ENCODE measurements around the gene VEGFD.

The VEGFD gene

GRCh38 chrX:15299941-15300851 is 84.0 kb downstream of the VEGFD start:
- peak; percentile 2 for DNase-seq

- no peak for DNase-seq
These were observed 85.4 kb downstream of the VEGFD start for GRCh38 chrX:15298780-15299179.

DNA sequence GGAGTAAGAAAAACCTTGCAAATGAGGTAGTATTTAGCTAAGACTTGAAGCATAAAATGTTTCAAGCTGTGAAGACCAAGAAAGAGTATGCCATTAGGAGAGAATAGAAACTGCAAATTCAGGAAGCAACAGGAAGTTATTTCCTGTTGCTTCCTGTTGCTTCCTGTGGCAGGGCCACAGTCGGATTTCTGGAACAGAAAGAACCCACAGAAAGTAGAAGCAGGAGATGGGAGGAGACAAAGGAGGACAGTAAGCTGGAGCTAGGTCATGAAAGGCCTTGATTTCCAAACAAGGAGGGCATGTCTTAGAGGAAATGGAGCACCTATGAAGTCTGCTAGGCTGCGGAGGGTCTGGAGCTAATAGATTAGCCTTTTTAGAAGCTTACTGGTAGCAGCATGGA is 86.0 kb downstream of the VEGFD start:
- DNase-seq: peak; percentile 42

Measured in MV-4-11 (cell line).